GM19240 (cell line): ENCODE measurements around the gene CACNA1S.

Experiments
- DNase-seq: peaks from one replicate; pipeline ENCODE4 v3.0.0; 2011; ENCODE audit warnings: low spot score; ENCODE audit not compliant: insufficient read length

Gene CACNA1S

DNA sequence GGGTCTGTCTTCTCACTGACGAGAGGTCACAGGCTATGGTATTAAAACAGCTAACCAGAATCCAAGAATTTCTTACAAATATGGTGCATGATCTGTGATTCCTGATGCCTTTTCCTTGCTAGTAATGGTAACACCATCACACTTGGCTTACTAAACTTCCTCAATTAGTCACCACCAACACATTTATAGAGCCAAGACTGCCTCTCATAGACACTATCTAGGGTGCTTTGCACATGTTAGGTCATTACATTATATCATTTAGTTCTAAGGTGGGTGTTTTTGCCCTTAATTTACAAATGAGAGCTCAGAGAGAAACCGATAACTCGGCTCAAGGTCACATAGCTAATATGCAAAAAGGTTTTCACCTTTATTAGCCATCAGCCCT is 97.4 kb downstream of the CACNA1S start:
- DNase-seq, result no peak

DNA sequence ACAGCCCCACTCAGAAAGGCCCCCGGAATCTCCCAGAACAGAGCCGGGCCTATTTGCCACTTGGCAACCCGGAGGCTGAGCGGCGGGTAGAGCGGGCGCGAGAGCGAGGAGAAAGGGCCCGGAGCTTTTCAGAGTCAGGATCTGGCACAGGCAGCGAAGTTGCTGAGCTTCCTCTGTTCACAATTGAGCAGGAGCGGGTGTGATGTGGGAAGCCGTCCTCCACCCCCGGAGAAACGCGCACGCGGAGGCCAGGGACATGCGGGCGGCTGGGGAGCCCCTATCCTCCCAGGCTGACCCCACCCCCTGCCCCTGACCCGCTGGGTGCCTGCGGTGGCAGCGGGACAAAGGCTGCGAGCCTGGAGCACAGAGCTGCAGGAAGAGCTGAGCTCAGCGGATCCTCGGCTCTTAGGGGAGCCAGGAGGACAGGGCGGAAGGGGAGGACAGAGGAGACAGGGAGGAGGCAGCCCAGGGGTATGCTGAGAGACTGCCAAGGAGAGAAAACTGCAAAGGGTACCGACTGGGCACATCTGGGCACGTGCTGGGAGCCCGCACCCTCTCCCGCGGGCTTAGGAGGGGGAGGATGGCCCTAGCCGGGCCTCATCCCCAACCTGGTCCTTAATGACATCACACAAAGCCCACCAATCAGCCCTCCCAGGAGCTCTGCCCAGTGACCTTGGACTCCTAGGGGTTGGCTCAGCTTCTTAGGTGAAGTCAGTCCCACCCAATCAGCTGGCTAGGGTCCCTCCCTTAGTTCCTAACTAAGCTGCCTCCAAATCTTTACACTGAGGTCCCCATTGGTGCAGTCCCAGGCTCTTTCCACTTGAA is 98.0 kb downstream of the CACNA1S start:
- no peak for DNase-seq

DNA sequence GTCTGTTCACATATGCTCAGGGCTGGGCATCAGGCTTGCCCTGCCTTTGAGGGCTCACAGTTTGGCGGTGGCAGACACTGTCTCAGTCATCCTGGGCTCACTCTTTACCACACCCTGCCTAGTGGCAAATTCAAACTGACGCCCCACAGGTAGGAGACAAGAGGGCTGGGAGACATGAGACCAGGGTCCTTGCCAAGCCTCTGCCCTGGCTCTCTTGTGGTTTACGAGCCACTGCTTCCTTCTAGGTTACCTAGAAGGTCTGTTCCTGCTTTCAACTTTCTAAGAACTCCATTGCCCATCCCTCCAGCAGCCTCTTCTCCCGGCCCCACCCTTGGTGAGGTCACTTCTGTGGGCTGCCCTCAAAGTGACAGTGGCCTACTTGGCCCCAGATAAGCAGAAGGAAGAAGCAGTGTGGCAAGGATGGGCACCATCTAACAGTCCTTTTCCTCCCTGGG is 99.2 kb downstream of the CACNA1S start:
- DNase-seq, result no peak

DNA sequence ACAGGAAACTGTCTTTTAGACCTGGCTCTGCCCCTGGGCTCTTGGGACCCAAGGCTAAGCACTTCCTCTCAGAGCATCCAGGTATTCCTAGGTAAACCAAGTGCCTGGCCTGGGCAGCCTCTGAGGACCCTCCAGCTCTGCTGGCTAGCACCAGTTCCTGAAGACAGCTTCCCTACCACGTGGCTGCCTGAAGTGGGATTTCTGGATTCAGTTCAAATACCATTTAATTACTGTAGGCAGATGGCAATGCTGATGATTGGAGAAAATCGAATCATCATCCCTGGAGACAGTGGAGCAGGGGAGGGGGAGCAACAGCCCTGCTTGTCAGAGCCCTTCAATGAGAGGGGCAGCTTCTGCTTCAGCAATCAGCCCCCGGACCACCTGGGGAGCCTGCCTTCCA is 100.6 kb downstream of the CACNA1S start:
- DNase-seq, result no peak

DNA sequence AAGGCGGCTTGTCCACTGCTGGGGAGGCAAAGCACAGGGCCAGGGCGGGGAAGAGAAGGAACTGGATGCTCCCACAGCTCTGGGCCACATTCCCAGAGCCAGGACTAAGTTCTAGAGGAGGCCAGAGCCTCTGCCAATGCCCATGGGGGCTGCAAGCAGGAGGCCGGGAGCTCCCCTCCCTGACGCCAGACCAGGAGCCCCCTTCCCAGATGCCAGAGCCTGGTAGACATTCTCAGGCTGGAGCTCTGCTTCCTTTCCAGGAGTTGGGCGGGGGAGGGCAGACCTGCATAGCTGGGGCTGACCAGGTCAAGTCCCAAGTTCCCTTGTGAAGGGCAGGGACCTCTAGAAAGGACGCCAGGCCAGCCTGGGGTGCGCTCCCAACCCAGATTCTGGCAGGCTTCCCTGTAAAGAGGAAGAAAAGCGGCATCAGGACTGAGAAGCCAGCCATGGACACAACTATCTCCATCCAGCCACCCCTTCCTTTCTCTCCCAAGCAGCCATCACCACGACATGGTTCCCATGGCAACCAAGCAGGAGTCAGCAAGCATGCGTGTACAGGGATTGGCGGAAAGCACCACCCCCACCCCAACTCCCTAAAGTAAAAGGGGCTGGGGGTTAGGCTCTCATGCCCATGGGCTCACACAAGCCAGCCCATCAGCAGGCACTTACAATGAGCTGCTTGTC is 102.1 kb downstream of the CACNA1S start:
- no peak for DNase-seq

DNA sequence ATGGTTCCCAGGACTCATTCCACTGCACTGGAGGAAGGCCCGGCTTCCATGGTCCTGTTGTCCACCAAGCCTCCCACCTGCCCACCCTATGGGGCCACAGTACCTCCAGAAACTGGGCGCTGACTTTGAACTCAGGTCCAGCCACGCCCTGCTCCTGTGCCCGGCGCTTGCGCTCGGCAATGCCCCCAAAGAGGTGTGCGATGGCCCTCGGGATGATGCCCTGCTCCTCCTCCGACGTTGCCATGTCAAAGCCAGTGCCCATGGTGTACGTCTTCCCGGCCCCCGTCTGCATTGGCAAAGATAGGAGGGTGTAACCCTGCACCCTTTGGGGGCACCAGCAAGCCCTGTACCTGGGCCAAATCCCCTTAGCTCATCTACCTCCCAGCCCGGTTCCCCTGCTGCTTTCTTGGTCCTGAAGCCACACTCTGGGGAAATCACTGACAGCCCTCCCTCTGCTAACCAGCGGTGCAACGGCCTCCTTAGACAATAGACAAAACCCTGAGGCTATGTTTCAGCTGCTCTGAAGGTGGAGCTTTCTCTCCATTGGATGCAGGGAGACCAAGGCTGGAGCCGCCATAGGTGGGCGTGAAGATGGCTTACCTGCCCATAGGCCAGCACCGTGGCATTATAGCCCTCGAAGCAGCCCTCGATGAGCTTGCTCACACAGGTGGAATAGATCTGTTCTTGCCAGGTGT is 103.4 kb downstream of the CACNA1S start:
- DNase-seq, result no peak

DNA sequence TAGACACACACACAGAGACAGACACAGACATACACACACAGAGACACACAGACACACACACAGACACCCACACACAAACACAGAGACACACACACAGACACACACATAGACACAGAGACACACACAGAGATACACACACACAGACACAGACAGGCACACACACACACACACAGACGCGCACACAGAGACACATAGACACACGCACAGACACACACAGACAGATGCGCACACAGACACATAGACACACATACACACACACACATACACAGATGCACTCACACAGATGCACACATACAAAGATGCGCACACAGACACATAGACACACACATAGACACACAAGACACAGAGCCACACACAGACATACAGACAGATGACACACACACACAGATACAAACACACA is 104.7 kb downstream of the CACNA1S start:
- DNase-seq, result no peak

DNA sequence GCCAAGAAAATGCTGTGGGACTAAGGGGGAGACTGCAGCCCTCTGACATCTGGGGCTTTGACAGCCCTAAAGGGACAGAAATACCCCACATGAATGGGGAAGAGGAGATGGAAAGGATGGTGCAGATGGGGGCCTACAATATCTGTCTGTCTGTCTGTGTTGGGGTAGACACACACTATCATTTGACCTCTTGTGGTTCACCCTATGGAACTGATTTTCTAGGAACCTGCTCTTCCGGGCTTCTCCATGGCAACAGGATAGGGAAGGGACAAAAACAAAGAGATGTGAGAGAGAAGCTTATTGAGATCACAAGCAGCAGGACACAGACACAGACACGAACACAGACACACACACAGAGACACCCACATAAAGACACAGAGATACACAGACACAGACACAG is 105.8 kb downstream of the CACNA1S start:
- DNase-seq, result no peak

DNA sequence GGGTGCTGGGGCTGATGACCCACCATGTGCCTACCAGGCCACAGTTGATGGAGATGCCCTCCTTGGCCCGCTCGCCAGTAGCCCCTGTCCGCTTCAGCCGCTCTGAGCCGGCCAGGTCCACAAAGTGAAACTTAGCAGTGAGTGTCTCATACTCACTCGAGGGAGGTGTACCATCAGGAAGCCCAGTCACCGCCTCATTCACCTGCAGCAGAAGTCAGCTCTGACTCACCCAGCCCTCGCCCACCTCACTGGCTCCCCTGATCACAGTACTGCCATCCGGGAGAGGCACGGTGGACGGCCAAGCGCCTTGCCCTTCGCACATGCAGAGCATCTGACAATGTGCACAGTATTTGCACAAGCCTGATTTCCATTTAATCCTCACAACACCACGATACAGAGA is 107.5 kb downstream of the CACNA1S start:
- no peak for DNase-seq

DNA sequence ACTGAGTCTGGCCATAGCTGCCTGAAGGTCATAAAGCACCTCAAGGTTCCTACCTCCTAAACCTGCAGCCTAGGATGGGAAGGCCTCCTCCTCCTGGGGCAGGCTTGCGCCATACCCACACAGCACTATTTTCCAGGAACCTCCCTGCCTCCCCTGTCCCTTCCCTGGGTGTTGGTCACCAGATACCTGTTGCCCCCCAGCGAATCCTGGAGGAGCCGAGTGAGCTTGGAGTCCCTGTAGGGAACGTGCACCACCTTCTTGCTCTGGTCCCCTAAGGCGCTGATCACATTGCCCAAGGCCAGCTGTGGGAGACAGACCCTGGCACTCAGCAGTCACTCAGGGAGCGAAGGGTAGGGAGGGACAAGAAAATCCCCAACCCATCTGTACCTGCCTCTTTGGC is 108.1 kb downstream of the CACNA1S start:
- no peak for DNase-seq

DNA sequence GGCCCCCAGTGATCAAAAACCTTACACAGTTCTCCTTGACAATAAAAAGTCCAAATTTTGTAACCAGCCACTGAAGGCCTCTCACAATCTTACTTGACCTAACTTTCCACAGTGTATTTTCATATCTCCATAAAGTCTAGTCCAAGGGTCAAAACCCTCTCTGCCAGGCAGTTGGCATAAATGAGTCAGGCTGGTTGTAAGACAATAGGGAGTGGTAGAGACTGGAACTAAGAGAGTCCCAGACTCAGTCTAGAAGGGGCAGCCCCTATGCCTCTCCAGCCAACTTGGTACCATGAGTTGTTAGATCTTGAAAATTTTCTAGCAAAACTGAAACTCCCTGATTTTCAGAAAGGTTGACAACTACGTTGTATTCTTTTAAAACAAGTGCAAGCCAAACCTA is 109.7 kb downstream of the CACNA1S start:
- DNase-seq, result no peak

DNA sequence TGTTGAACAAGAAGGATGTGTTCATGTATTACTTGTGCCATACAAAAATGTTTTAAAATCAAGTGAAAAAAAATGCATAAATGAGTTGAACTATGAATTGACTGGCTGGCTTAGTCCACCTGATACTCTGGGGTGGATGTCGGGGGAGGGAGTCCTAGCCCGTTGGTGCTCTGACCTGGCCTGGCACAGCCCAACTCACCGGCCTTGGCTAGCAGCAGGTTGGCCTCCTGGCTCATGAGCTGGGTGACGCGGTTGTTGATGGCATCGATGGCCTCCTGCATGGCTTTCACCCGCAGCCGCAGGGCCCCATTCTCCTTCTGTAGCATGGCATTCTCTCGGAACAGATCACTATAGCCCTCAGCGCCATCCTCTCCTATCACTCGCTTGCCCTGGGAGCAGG is 110.3 kb downstream of the CACNA1S start:
- no peak for DNase-seq

DNA sequence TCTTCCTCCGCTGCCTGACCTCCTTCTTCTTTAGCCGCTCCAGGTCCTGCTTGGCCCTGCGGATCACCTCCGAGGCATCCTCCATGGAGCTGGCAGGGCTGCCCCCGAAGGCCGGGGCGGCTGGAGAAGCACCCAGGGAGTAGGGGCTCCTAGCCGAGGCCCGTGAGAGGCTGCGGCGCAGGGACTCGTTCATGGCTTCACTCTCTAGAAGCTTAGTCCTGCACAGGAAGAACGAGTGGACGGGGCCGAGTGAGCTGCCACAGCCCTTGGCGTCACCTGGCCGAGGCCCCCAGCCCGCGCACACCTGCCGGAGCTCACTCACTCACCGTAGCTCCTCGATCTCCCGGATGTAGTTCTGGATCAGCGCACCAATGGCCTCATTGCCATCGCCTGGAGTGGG is 111.8 kb downstream of the CACNA1S start:
- DNase-seq, result no peak

DNA sequence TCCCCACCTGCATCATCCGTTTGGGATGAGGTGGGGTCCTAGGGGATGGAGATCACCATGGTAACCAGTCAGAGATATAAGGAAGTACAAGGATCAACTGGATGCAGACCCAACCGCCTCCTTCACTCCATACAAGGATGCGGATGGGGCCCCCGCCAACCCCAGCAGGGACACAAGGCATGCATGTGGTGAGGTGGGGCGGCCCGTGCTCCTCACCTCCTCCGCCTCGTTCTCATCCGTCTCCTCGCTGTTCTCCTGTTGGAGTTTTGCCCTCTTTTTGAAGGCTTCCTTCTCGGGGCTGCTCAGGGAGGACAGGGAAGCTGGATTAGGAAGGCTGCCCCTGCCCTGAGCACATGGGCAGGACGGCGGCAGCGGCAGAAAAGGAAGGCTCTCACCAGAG is 112.6 kb downstream of the CACNA1S start:
- no peak for DNase-seq

DNA sequence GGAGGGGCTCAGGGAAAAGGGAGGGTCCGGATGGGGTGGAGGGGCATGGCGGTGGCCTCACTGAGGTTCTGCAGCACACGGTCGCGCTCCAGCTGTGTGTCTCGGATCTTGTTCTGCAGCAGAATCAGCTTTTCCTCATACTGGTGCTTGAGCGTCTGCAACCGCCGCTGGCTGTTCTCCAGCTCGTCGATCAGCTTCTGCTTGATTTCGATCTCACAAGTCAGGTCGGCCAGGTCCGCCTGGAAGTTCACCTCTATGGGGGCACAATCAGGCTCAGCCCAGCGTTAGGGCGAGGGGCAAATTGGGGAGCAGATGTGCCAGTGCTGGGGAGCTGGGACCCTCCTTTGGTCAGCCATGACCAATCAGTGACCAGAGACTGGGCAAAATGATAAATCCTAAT is 113.9 kb downstream of the CACNA1S start:
- DNase-seq, result no peak

DNA sequence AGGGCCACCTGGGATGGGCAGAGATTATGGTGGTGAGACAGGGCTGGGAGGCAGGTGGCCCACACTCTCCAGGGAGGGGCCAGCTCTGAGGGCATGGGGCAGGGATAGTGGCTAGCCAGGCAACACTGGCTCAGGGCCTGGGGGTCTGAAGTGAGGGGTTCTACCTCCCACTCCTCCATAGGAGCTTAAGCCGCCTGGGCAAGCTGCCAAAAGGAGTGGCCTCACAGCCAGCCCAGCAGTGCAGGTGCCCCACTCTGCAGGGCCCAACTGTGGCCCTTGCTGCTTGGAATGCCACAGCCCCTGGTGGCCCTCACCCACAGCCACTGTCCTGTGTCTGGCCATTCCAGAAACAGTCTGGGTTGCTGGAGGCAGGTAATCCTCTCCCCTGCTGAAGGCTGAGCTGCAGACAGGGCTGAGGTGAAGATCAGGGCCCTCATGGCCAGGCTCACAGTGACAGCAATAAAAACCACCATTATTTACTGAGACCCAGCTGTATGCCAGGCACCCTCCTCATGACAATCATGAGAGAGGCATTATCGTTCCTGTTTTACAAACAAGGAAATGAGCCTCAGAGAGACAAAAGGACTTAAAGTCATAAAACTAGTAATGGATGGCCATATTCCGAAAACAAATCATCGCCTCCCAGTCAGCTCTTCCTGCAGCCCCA is 119.7 kb downstream of the CACNA1S start:
- DNase-seq, result no peak

DNA sequence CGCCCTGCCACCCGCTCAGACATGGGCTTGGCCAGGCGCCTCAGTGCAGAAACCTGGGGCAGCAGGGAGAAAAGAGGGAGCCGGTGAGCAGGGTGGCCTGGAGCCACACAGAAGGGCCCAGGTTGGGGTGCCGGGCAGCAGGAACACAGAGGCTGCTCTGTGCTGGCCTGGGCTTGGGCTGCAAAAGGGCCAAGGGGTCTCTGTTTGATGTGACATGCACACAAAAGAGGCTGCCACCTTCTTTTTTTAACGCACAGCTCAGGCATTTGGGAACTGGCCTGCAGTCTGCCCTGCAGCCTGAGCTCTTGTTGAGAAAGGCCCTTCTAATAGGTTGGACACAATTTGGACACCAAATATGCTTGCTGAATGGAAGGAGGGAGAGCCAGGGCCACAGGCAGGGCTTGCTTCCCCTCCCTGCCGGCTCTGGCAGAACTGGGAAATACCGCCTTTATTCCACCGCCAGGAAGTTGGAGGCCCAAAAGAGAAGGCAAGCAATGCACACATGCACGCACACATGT is 121.1 kb downstream of the CACNA1S start:
- no peak for DNase-seq

DNA sequence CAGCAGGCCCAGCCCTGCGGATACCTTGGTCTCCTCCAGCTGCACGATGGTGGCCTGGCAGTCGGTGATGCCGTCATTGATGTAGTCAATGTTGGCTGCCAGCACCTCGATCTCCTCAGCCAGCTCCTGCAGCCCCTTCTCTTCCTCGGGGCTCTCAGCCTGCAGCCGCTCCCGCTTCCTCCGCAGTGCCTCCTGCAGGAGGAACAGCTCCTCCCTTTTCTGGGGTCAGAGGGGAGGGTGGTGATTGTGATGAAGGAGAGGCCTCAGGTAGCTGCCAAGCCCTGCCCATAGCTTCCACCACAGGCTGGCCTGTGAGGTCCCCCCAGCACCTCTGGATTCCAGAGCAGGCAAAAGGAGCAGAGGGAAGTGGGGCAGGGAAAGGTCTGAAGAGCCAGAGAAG is 122.1 kb downstream of the CACNA1S start:
- DNase-seq, result no peak
